ENCODE data around the gene CFAP43.

Gene CFAP43

GRCh38 chr10:104092749-104093148, 139.4 kb downstream of the CFAP43 start:
- DNase-seq (ENCODE audit: low read depth) = no peak

DNA sequence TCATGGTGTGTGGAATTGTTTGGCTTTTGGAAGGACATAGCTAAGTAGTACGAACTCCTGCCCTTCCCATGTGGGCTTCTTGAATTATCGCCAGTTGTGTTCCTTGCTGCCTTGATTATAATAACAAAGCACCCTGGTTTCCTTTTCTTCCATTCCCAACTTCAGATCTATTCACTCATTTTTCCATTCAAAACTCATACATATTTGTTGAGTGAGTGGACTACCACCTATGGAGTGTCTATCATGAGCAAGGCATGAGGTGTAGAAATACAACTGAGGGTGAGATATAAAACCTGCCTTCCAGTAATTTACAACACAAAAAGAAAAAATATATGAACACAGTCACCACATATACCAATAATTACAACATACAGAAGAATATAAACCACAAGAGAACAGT, 141.6 kb downstream of the CFAP43 start:
- no peak for DNase-seq (ENCODE audit: low read depth)

- no peak for DNase-seq (ENCODE audit: low read depth)
These were observed 142.5 kb downstream of the CFAP43 start for GRCh38 chr10:104089621-104090020.

- DNase-seq (ENCODE audit: low read depth) = no peak
These were observed 143.9 kb downstream of the CFAP43 start for GRCh38 chr10:104088239-104088638.

DNA sequence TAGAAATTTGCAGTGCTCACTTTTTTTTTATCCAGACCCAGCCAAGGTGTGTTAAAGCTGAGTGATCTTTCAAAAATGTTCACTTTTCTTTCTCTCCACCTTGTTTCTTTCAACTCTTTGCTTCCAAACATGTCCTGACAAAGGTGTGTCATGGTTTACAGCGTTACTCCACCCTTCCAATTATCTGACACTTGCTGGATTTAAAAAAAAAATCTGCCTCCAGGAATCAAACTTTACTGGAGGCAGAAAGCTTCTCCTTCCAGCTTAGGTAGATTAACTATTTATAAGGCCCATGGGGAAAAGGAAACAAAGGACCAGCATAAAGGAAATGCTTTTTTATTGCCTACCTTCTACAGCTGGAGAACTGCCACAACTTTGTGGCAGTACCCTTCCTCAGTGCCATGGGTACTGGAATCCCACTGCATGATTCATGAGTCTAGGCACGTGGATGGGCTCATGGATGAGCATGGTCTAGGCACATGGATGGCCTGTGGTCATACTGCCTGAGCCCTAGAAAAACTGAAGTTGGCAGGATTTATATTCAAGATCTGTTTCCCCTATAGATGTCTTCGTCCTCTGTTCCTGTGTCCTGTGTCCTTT, 146.3 kb downstream of the CFAP43 start, which contains the start of gene COL17A1:
Gene COL17A1, minus strand, starts transcription at position 80 of the 600 bp plus-strand sequence. CDS start 5,207 bp downstream, outside the sequence.
- DNase-seq (ENCODE audit: low read depth) = no peak

DNA sequence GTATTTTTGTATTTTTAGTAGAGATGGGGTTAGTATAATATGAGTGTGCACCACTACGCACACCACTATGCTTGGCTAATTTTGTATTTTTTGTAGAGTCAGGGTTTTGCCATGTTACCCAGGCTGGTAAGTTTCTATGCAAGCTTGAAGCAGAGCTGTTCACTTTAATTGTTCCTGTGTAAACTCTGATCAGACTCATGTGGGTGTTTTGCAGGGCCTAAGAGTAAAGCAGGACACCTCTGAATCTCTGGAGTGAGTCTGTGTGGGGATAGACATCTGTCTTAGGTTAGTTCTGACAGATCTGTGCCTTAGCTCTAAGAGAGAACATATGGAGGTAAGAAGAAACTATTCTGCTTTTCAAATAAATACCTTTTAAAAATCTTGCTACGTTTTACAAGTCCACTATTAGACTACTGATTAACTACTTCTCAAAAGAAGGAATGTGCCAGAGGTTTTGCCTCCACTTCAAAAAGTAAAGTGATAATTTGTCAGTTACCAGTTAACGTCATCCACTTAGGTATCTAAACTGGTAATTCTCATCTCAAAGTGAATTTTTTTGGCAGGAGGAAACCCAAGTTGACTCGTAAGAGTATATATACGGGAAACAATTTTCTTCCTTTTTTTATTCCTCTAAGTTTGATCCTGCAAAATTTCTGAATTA, 147.6 kb downstream of the CFAP43 start:
- DNase-seq (ENCODE audit: low read depth) = no peak

- no peak for DNase-seq (ENCODE audit: low read depth)
These were observed 150.2 kb downstream of the CFAP43 start for GRCh38 chr10:104081998-104082397.

- no peak for DNase-seq (ENCODE audit: low read depth)
These were observed 151.4 kb downstream of the CFAP43 start for GRCh38 chr10:104080762-104081161.

Measured in GM04503 (cell line).